NCI-H1930 (cell line): ENCODE measurements around the gene PTPRG.

Source experiments
- DNase-seq, 2 experiments: peaks; one replicate each; lab custom pipeline; 2025; lab: John Stamatoyannopoulos, UW

The PTPRG gene

DNA sequence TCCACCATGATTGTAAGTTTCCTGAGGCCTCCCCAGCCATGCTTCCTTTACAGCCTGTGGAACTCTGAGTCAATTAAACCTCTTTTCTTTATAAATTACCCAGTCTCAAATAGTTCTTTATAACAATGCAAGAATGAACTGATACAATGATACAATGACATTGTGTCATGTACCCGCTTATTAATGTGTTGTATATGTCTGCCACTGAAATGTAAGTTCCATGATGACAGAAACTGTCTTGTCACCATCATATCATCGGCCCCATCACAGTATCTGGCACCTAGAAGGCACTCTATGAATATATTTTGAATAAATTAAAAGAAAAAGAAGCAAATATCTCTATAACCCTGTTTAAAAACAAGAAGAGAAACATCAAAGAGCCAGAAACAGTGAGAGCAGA is 782.4 kb downstream of the PTPRG start:
- DNase-seq = no peak
